H9 (cell line): ENCODE data around the gene PYGL. TPM values are rescaled to one million over a fixed set of nuclear protein-coding genes. Genes with fewer than 3 reads are reported as not detected.

Experiments
- DNase-seq: peaks from one replicate; pipeline ENCODE4 v3.0.0-alpha.2; 2017
- H2AFZ ChIP-seq: one replicate; pipeline ENCODE4 v1.6.1; 2013; ENCODE audit warnings: mild to moderate bottlenecking, low read length, control low read depth, moderate library complexity
- H2AK5ac ChIP-seq: 2 replicates; pipeline ENCODE4 v1.6.1; 2013; ENCODE audit warnings: low read length, control low read depth, mixed read lengths; ENCODE audit not compliant: insufficient read length
- H2BK120ac ChIP-seq: one replicate; pipeline ENCODE4 v1.6.1; 2013; ENCODE audit warnings: low read depth, mild to moderate bottlenecking, low read length, control low read depth, inconsistent platforms; ENCODE audit not compliant: poor library complexity, severe bottlenecking
- H2BK12ac ChIP-seq: 2 replicates; pipeline ENCODE4 v1.6.1; 2013; ENCODE audit warnings: low read length, control low read depth, mixed read lengths, low read depth; ENCODE audit not compliant: insufficient read length
- H2BK15ac ChIP-seq: 2 replicates; pipeline ENCODE4 v1.6.1; 2013; ENCODE audit warnings: low read depth, low read length, control low read depth
- H2BK20ac ChIP-seq: one replicate; pipeline ENCODE4 v1.6.1; 2013; ENCODE audit warnings: low read depth, mild to moderate bottlenecking, low read length, control low read depth, inconsistent platforms; ENCODE audit not compliant: poor library complexity, severe bottlenecking
- H2BK5ac ChIP-seq: 2 replicates; pipeline ENCODE4 v1.6.1; 2013; ENCODE audit warnings: low read length, control low read depth, mixed read lengths; ENCODE audit not compliant: insufficient read length
- H3K14ac ChIP-seq: 2 replicates; pipeline ENCODE4 v1.6.1; 2013; ENCODE audit warnings: low read length, control low read depth; ENCODE audit not compliant: insufficient read depth
- H3K18ac ChIP-seq: 2 replicates; pipeline ENCODE4 v1.6.1; 2013; ENCODE audit warnings: low read depth, mild to moderate bottlenecking, mixed read lengths, low read length, control low read depth; ENCODE audit not compliant: insufficient read length
- H3K23ac ChIP-seq: 2 replicates; pipeline ENCODE4 v1.6.1; 2013; ENCODE audit warnings: low read length, control low read depth, mixed read lengths, low read depth; ENCODE audit not compliant: insufficient read length
- H3K23me2 ChIP-seq: 2 replicates; pipeline ENCODE4 v1.6.1; 2013; ENCODE audit warnings: low read depth, mild to moderate bottlenecking, mixed read lengths, low read length, control low read depth; ENCODE audit not compliant: insufficient read length, poor library complexity, severe bottlenecking
- H3K27ac ChIP-seq: 2 replicates; pipeline ENCODE4 v1.5.1; 2013; ENCODE audit warnings: low read length, control low read depth, mixed read lengths, low read depth; ENCODE audit not compliant: insufficient read length
- H3K27me3 ChIP-seq: 2 replicates; pipeline ENCODE4 v1.6.1; 2013; ENCODE audit warnings: low read length, control low read depth, inconsistent platforms; ENCODE audit not compliant: insufficient read depth
- H3K4ac ChIP-seq: 2 replicates; pipeline ENCODE4 v1.6.1; 2013; ENCODE audit warnings: low read depth, mild to moderate bottlenecking, control low read depth, inconsistent platforms, low read length, moderate library complexity
- H3K4me1 ChIP-seq: 2 replicates; pipeline ENCODE4 v1.6.1; 2013; ENCODE audit warnings: low read length, control low read depth, inconsistent platforms; ENCODE audit not compliant: insufficient read depth
- H3K4me2 ChIP-seq: 2 replicates; pipeline ENCODE4 v1.6.1; 2013; ENCODE audit warnings: low read length, control low read depth, mixed read lengths; ENCODE audit not compliant: insufficient read length, insufficient read depth
- H3K56ac ChIP-seq: 2 replicates; pipeline ENCODE4 v1.6.1; 2013; ENCODE audit warnings: low read depth, mild to moderate bottlenecking, mixed read lengths, low read length, control low read depth; ENCODE audit not compliant: insufficient read length
- H3K79me1 ChIP-seq: 2 replicates; pipeline ENCODE4 v1.6.1; 2013; ENCODE audit warnings: low read depth, mild to moderate bottlenecking, moderate library complexity, low read length, control low read depth, inconsistent platforms; ENCODE audit not compliant: insufficient read depth, poor library complexity, severe bottlenecking
- H3K79me2 ChIP-seq: 2 replicates; pipeline ENCODE4 v1.6.1; 2013; ENCODE audit warnings: low read length, control low read depth, inconsistent platforms; ENCODE audit not compliant: insufficient read depth
- H3K9ac ChIP-seq: 2 replicates; pipeline ENCODE4 v1.6.1; 2013; ENCODE audit warnings: low read length, control low read depth, mixed read lengths; ENCODE audit not compliant: insufficient read length; ENCODE audit errors: extremely low read depth
- H3K9me3 ChIP-seq: one replicate; pipeline ENCODE4 v1.6.1; 2013; ENCODE audit warnings: low read depth, low read length, inconsistent platforms; ENCODE audit not compliant: control insufficient read depth
- H3T11ph ChIP-seq: one replicate; pipeline ENCODE4 v1.6.1; 2013; ENCODE audit warnings: mild to moderate bottlenecking, low read length, control low read depth, inconsistent platforms
- H4K20me1 ChIP-seq: one replicate; pipeline ENCODE4 v1.6.1; 2013; ENCODE audit not compliant: control insufficient read depth, insufficient read length, insufficient read depth
- H4K5ac ChIP-seq: 2 replicates; pipeline ENCODE4 v1.6.1; 2013; ENCODE audit warnings: low read depth, mild to moderate bottlenecking, mixed read lengths, low read length, control low read depth; ENCODE audit not compliant: insufficient read length
- H4K8ac ChIP-seq: replicated peaks from 2 replicates; pipeline ENCODE4 v1.6.1; 2013; ENCODE audit warnings: low read length, control low read depth, mixed read lengths, low read depth; ENCODE audit not compliant: insufficient read length
- H4K91ac ChIP-seq: 2 replicates; pipeline ENCODE4 v1.6.1; 2013; ENCODE audit warnings: low read depth, mild to moderate bottlenecking, moderate library complexity, mixed read lengths, low read length, control low read depth; ENCODE audit not compliant: insufficient read length
- H3K27ac Mint-ChIP-seq, 3 experiments: 2 replicates in 2 of 3; 3 replicates in 1 of 3; pipeline ENCODE4 v1.8.0; 2020 to 2021; ENCODE audit warnings: mixed read lengths in 3 of 3, mild to moderate bottlenecking in 1 of 3, moderate library complexity in 1 of 3
- H3K27me3 Mint-ChIP-seq: 2 replicates; pipeline ENCODE4 v1.8.0; 2021; ENCODE audit warnings: low read depth, mild to moderate bottlenecking, moderate library complexity, mixed read lengths
- H3K36me3 Mint-ChIP-seq, 3 experiments: 2 replicates in 2 of 3; 3 replicates in 1 of 3; pipeline ENCODE4 v1.8.0; 2020 to 2021; ENCODE audit warnings: low read depth in 3 of 3, mixed read lengths in 3 of 3; ENCODE audit not compliant: insufficient read depth in 1 of 3
- H3K4me1 Mint-ChIP-seq, 2 experiments: 2 replicates each; pipeline ENCODE4 v1.8.0; 2020; ENCODE audit warnings: mixed read lengths in 2 of 2
- H3K4me3 Mint-ChIP-seq, 2 experiments: 2 replicates in 1 of 2; 3 replicates in 1 of 2; pipeline ENCODE4 v1.8.0; 2020 to 2021; ENCODE audit warnings: mild to moderate bottlenecking in 2 of 2, mixed read lengths in 2 of 2, moderate library complexity in 1 of 2
- H3K9me3 Mint-ChIP-seq, 2 experiments: 2 replicates in 1 of 2; 3 replicates in 1 of 2; pipeline ENCODE4 v1.8.0; 2020; ENCODE audit warnings: mild to moderate bottlenecking in 2 of 2, mixed read lengths in 2 of 2, moderate library complexity in 1 of 2
- CTCF ChIP-seq: fragments of 200-600 bp; sonication (generic); conservative IDR thresholded peaks from 3 replicates; pipeline ENCODE4 v1.8.0; 2021; ENCODE audit warnings: antibody characterized with exemption, mild to moderate bottlenecking
- WGBS: extraction: QIAGEN DNeasy Blood & Tissue Kit; methylation state at CpG from one replicate; pipeline ENCODE4 v1.1.7; 2013; ENCODE audit warnings: missing lambda C conversion rate, low lambda C conversion rate, mixed read lengths; ENCODE audit not compliant: insufficient read length; ENCODE audit errors: extremely low coverage; 5-methylcytosine and 5-hydroxymethylcytosine counted together
- total RNA-seq: library from RNA; stranded (reverse); gene quantifications from 2 replicates; pipeline ENCODE4 v1.2.1, GENCODE V29; 2021

PYGL gene
- total RNA-seq, 1 experiment from 2014 or later: 53.8 TPM

GRCh38 chr14:50929506-50929905 is 14.8 kb downstream of the PYGL start:
- Mint-ChIP-seq H3K4me3 (no peak overlapping the region), H3K4me1 (peaks cover 6 to 7% of the 10 kb centered on the region in 2 experiments; a peak in 3 of 4 replicates), H3K36me3 (peaks cover 4 to 32% (median 5%) of the 10 kb centered on the region in 3 experiments; a peak in 5 of 7 replicates), H3K27ac (no peak overlapping the region), H3K9me3 (no peaks in the 10 kb centered on the region), H3K27me3 (no peaks in the 10 kb centered on the region)
- H3K79me2 ChIP-seq: no peaks in the 10 kb centered on the region
- no peaks in the 10 kb centered on the region for H3K23me2 ChIP-seq
- H4K91ac ChIP-seq: no peak overlapping the region
- H2AFZ ChIP-seq: no peak overlapping the region
- H2AK5ac ChIP-seq: no peak overlapping the region
- no peak overlapping the region for H2BK5ac ChIP-seq
- H3K9me3 ChIP-seq: no peaks in the 10 kb centered on the region
- WGBS: no CpG with 5 or more reads among the region's 2 CpGs
- H3K4me2 ChIP-seq: no peak overlapping the region
- H4K8ac ChIP-seq: no peak overlapping the region
- no peak overlapping the region for H3K14ac ChIP-seq
- no peak for TF ChIP-seq CTCF
- no peak overlapping the region for H2BK12ac ChIP-seq
- no peak overlapping the region for H3K23ac ChIP-seq
- no peak overlapping the region for H3K4ac ChIP-seq
- H3K18ac ChIP-seq: no peak overlapping the region
- no peaks in the 10 kb centered on the region for H4K20me1 ChIP-seq
- DNase-seq: no peak
- H3K4me1 ChIP-seq: no peaks in the 10 kb centered on the region
- no peak overlapping the region for H3T11ph ChIP-seq
- H2BK120ac ChIP-seq: no peak overlapping the region
- no peak overlapping the region for H3K56ac ChIP-seq
- H2BK15ac ChIP-seq: no peak overlapping the region
- no peak overlapping the region for H3K27ac ChIP-seq
- H4K5ac ChIP-seq: no peak overlapping the region
- H2BK20ac ChIP-seq: no peak overlapping the region
- H3K79me1 ChIP-seq: no peaks in the 10 kb centered on the region
- no peaks in the 10 kb centered on the region for H3K27me3 ChIP-seq
- H3K9ac ChIP-seq: no peak overlapping the region
